NCI-H1694 treated with DMSO at 0.1 percent for 48 hours (cell line): ENCODE results near the gene UQCR10.
A peak's percentile ranks its signal among the peaks of the same experiment; 100 is the strongest.

Source experiments
- DNase-seq: peaks from one replicate; lab custom pipeline; 2025; lab: John Stamatoyannopoulos, UW

Gene UQCR10

DNA sequence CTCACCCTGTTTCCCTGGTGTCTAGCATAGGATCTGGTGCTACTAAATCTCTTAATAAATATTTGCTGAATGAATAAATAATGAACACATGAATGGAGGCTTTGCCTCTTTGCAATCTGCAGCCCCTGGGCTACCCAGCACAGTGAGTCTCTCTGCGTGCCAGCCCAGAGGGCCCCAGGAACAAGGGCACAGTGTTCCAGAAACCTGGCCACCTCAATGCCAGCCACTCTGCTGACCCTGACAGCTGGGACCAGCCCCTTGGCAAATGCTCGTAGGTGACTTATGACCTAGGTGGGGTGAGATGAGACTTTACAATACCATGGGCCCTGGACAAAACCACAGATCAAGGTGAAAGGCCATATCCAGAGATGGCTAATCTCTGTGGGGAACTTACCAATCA is 31.6 kb downstream of the UQCR10 start:
- no peak for DNase-seq

DNA sequence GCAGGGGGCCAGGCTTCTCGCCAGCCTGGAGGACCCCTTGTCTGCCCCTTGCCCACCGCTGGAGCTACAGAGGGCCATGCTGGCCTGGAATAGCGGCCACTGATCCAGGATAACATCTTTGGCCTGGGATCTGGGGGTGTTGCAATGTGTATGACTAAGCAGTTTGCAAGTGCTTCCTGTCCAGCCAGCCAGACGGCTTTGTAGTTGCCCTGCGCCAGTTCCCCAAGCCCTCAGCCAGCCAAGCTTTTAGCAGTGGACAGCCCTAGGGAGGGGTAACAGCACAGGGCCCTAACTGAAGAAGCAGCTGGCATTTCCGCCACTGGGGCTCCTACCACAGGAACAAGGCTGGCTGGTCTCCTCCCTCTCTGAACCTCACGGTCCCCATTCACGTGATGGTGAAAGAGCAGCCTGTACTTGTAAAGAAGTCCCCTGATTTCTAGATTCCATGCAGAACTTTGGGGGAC is 32.1 kb downstream of the UQCR10 start:
- DNase-seq: no peak

DNA sequence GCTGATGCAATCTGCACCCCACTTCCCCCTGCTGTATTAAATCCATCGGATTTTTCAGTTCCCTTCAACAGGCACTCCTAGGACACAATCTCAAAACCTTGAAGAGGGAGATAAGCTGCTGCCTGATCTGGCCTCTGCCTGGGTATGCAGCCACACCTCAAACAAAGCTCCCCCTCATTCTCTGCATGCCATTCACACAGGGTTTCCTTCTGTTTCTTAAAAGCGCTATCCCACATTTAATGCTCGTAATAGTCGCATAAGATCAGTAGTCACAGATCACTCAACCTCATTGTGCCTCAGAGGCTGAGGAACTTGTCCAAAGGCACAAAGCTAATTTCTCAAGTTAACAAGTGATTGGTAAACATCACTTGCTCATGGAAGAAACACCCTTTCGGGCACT is 34.0 kb downstream of the UQCR10 start:
- no peak for DNase-seq

DNA sequence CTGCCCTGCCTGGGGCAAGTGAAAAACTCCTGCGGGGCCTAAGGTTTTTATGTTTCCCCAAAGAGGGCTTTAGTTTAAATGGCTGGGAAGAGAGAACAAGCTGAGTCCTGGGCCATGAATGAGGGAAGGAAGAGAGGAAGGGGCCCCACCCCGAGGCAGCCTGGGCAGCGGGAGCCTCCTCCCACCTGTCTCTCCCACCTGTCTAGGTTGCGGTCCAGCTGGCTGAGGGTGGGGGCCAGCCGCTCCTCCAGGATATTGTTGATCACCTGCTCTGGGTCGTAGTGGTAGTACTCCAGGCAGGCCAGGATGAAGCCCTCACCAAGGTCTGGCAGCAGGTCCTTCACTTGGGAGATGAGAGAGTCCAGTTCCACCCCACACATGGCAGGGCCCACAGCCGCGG is 34.6 kb downstream of the UQCR10 start:
- DNase-seq: no peak

DNA sequence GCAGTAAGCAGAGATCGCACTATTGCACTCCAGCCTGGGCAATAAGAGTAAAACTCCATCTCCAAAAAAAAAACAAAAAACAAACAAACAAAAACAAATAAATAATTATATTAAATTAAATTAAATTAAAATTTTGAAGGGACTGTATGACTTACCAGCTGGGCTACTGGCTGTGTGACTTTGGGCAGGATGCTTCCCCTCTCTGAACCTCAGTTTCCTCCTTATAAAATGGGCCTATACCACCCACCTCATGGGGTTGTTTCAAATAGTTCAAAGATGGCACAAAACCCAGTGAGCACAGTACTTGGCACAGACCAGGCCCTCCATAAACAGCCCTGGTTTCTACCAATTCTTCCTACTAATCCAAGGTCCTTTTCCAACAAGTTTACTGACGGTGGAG is 36.0 kb downstream of the UQCR10 start:
- DNase-seq: no peak

DNA sequence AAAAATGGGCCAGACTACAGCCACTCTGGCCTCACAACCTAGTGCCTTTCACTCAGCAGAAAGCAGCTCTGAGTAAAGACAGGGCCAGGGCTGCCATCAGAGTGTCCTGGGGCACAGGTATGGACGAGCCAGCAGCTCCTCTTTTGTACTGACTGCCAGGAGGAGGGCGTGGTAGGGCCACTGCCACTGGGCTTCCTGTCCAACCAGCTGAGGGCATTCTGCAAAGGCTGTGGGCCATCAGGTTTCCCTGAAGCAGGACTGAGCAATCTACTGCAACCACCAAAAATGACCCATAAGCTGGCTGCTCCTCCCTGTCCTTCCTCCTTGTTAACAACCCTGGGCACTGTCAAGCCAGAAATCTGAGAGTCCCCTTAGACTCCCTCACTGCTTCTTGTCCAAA is 37.8 kb downstream of the UQCR10 start:
- no peak for DNase-seq

DNA sequence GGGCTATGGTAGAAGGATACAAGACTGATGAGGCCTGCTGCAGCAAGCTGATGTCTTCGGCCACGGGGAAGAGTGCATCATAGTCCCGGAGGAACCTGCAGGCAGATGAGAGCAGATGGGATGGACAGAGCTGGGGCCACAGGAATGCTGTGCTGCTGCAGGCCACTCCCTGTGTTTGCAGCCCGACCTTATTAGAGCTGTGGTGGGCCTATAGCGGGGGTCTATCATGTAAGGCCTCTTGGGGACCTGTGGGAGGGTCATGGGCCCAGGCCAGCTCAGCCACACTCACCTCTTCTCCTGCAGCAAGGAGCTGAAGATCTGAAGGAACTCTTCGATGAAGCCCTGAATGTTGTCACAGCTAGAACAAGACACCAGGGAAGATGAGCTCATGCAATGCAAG is 39.0 kb downstream of the UQCR10 start:
- DNase-seq: no peak

DNA sequence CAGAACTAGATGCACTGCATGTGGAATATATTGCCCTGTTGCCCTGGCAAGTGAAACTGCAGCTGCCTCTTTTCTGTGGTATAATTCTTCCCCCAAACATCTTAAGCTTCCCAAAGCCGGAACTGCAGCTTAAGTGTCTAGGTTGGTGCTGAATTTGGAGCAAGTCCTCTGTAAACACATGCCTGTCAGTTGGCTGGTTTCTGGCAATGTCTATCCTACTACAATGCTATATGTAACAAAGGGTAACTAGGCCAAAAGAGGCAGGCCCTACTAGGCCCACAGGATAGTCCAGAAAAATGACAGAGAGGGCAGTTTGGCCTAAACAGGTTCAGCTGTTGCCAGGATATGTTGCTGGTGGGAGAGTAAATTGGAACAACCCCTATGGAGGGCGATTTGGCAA is 43.0 kb downstream of the UQCR10 start:
- no peak for DNase-seq

DNA sequence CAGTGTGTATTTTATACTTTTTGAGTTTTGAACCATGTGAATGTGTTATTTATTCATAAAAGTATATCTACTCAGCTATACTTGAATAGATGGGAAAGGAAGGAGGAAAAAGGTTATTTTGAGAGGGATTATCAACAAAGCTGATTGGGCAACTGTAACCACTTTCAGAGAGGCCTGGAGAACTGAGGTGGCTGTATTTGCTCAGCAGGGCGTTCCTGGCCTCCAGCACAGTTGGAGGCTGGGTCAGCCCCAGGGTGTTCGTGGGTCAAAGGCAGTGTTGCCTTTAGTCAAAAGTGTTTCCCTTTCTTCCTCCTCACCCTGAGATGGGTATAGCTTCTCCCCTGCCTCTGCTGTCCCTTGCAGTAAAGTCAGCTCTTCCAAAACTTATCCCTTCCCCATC is 44.2 kb downstream of the UQCR10 start:
- no peak for DNase-seq

DNA sequence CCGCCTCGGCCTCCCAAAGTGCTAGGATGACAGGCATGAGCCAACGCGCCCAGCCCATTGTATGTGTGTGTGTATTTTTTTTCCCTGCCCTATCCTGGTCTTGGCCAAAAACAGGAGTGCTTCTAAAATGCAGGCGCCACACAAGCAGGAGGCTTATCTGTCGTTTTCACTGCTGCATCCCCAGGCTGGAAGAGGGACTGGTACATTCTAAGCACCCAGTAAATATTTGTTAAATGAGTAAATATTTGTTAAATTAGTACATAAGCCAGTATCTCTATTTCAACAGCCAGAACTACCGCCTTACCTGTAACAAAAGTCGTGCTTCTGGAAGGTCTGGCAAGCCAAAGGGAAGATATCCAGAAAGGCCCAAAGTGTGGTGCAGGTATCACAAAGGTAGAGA is 46.0 kb downstream of the UQCR10 start:
- DNase-seq: no peak

DNA sequence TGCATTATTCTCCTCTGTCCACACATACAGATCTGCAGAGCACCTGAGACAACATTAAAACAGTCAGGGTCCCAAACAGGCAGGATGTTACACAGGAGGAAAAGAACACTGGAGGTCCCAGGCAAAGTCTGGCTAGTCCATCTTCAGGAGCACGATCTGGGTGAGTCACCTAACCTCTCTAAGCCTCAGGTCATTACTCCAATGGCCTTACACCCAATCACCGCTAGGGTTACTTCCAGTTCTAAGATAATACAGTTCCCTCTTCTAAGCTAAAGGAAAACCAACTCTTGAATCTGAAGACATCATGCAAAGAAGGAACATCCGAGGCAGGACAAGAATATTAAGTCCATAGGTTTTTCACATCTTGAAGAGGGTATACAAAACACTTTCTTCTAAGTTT is 46.4 kb downstream of the UQCR10 start:
- no peak for DNase-seq

DNA sequence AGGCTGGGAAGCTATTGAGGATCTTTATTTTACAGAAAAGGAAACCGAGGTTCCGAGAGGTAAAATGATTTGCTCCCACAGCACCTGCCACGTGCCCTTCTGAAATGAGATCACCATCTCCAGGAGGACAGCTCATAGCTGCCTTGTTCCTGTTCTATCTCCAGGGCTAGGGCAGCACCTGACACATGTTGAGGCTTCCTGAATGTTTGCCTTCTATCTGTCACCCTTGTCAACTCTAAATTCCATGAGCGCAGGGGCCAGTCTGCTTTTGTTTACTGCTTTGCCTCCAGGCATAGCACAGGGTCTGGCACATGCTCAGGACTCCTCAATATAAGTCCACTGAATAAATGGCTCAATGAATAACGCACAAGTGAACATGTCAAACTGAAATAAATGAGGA is 46.8 kb downstream of the UQCR10 start:
- DNase-seq: no peak

DNA sequence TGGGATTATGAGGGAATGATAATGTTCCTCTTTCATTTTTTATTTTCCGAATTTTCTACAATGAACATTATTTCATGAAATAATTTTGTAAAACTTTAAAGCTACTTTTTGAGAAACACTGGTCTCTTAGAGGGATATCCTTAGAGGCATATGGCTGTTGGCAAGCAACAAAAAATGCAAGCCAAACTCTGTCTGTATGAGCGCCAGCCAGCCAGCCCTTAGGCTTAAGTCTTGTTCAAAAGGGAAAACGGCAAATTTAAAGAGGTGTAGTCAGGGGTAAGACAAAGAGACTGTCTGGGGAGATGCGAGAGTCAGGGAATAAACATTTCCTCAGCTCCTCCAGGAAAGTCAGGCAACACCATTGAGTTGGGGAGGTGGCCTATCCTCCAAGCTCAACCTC is 48.4 kb downstream of the UQCR10 start:
- DNase-seq: no peak

DNA sequence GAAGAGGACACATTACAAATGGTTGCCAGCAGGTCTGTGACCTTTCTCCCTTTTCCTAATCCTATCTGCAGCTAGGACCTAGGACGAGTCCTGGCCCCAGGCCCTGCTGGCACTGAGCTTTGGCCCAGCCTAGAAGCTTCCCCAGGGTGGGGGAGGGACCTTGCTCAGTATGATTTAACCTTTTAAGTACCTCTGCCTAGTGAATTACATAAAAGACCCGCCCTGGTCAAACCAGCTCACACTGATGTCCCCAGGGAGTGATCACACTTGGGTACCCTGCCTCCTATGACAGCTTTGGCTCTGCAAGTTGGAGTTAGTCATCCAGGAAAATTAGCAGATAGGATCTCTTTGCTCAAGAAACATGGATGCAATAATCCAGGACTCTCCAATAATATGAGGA is 49.0 kb downstream of the UQCR10 start:
- DNase-seq: peak; percentile 18

DNA sequence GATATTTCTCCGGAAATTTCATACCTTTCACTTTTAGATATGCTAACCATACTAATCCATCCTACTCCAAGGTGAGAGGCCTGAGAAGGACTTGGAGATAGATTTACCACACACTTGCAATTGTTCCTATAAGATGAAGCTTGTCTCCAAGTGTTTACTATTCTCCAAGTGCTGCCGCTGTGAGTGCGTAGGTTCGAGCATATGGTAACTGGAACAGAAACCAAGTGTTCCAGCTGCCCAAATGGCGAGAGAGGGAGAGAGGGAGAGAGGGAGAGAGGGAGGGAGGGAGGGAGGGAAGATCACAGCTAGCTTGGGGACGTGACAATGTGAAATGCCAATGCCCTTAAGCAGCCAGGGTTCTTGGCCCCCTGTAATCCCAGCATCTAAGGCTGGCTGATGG is 49.4 kb downstream of the UQCR10 start:
- peak; percentile 40 for DNase-seq

DNA sequence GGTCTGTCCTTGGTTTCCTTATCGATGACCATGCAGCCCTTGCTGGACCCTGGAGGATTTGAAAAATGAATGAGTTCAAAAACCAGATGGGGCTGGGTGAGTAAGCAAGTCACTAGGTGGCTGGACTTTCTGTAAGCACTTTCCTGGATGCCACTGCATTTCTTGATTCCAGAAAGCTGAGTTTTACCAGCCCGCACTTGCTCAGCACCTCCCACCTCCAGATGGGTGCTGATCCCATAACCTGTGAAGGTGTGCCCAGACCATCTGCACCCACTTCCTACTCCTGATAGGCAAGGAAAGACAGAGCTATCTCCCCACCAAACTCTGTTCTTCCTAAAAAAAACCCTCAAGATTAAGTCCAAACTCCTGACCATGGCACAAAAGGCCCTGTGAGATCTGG is 49.8 kb downstream of the UQCR10 start:
- peak; percentile 26 for DNase-seq

DNA sequence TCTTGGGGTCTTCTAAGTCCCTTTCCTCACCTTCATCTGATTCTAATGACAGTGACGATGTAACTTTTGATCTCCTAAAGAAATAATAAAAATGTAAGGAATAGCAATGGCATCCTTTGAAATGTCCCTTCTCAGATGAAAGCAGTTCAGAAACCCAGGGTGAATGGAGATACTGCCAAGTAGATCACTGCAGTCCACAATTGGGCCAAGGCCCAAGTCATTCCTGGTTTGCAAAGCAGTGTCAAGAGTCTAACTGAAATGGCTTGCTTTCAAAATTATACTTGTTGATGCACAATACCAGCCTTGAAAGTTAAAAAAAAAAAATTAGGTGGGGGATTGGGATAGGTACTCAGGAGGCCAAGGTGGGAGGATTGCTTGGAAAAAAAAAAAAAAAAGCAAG is 50.6 kb downstream of the UQCR10 start:
- no peak for DNase-seq

DNA sequence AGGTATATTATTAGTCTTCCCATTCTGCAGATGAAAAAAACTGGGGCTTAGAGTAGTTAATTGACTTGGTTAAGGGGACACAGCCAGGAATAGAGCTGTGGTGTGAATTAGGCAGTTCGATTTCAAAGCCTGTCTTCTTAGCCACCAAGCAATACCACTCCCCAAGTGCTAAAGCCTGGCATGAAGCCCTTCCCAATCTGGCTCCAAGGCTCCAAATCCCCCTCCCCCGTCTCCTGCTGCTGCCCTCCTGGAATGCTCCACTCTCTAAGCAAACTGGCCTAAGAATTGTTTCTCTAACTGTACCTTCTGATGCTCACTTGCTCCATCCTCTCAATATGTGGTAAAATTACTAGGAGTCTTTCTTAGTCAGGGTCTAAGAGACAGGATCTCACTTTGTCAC is 52.3 kb downstream of the UQCR10 start:
- DNase-seq: peak; percentile 5
